ENCODE data around the gene SLC17A1.

SLC17A1 gene

GRCh38 chr6:25832670-25833069 is 818 bp upstream of the SLC17A1 start:
- H3K4me1 ChIP-seq (ENCODE audit: control insufficient read depth, insufficient read depth, low read length, unreplicated experiment) = no peaks in the 10 kb centered on the region
- no peak overlapping the region for H2AFZ ChIP-seq (ENCODE audit: low read length, unreplicated experiment)
- no peaks in the 10 kb centered on the region for H3K36me3 ChIP-seq (ENCODE audit: insufficient read depth, low read length)
- H3K27me3 ChIP-seq (ENCODE audit: insufficient read depth, low read length) = peaks cover 76% of the 10 kb centered on the region
- no peaks in the 10 kb centered on the region for H3K79me2 ChIP-seq (ENCODE audit: control insufficient read depth, insufficient read depth, low read length, unreplicated experiment)
- no peak overlapping the region for H3K4me3 ChIP-seq (ENCODE audit: low read depth, low read length)
- H3K27ac ChIP-seq (ENCODE audit: low read depth, low read length) = no peak overlapping the region

GRCh38 chr6:25832307-25832662 is 433 bp upstream of the SLC17A1 start:
- no peak overlapping the region for H3K27ac ChIP-seq (ENCODE audit: low read depth, low read length)
- H3K27me3 ChIP-seq (ENCODE audit: insufficient read depth, low read length) = peaks cover 76% of the 10 kb centered on the region
- no peaks in the 10 kb centered on the region for H3K4me1 ChIP-seq (ENCODE audit: control insufficient read depth, insufficient read depth, low read length, unreplicated experiment)
- H2AFZ ChIP-seq (ENCODE audit: low read length, unreplicated experiment) = no peak overlapping the region
- H3K36me3 ChIP-seq (ENCODE audit: insufficient read depth, low read length) = no peaks in the 10 kb centered on the region
- H3K4me3 ChIP-seq (ENCODE audit: low read depth, low read length) = no peak overlapping the region
- H3K79me2 ChIP-seq (ENCODE audit: control insufficient read depth, insufficient read depth, low read length, unreplicated experiment) = no peaks in the 10 kb centered on the region

GRCh38 chr6:25830458-25830857 is 1.4 kb downstream of the SLC17A1 start:
- H3K36me3 ChIP-seq (ENCODE audit: insufficient read depth, low read length) = no peaks in the 10 kb centered on the region
- H3K79me2 ChIP-seq (ENCODE audit: control insufficient read depth, insufficient read depth, low read length, unreplicated experiment) = no peaks in the 10 kb centered on the region
- no peak overlapping the region for H3K4me3 ChIP-seq (ENCODE audit: low read depth, low read length)
- no peak overlapping the region for H2AFZ ChIP-seq (ENCODE audit: low read length, unreplicated experiment)
- no peak overlapping the region for H3K27ac ChIP-seq (ENCODE audit: low read depth, low read length)
- H3K27me3 ChIP-seq (ENCODE audit: insufficient read depth, low read length) = peaks cover 77% of the 10 kb centered on the region
- H3K4me1 ChIP-seq (ENCODE audit: control insufficient read depth, insufficient read depth, low read length, unreplicated experiment) = no peaks in the 10 kb centered on the region

GRCh38 chr6:25829375-25829774 is 2.5 kb downstream of the SLC17A1 start:
- no peaks in the 10 kb centered on the region for H3K36me3 ChIP-seq (ENCODE audit: insufficient read depth, low read length)
- H3K4me1 ChIP-seq (ENCODE audit: control insufficient read depth, insufficient read depth, low read length, unreplicated experiment) = no peaks in the 10 kb centered on the region
- H3K27ac ChIP-seq (ENCODE audit: low read depth, low read length) = no peak overlapping the region
- H2AFZ ChIP-seq (ENCODE audit: low read length, unreplicated experiment) = no peak overlapping the region
- H3K27me3 ChIP-seq (ENCODE audit: insufficient read depth, low read length) = peaks cover 88% of the 10 kb centered on the region
- H3K79me2 ChIP-seq (ENCODE audit: control insufficient read depth, insufficient read depth, low read length, unreplicated experiment) = no peaks in the 10 kb centered on the region
- H3K4me3 ChIP-seq (ENCODE audit: low read depth, low read length) = no peak overlapping the region

GRCh38 chr6:25821341-25821740 is 10.5 kb downstream of the SLC17A1 start:
- H3K36me3 ChIP-seq (ENCODE audit: insufficient read depth, low read length) = no peaks in the 10 kb centered on the region
- no peak overlapping the region for H2AFZ ChIP-seq (ENCODE audit: low read length, unreplicated experiment)
- no peak overlapping the region for H3K27ac ChIP-seq (ENCODE audit: low read depth, low read length)
- H3K4me3 ChIP-seq (ENCODE audit: low read depth, low read length) = no peak overlapping the region
- H3K27me3 ChIP-seq (ENCODE audit: insufficient read depth, low read length) = peaks cover 74% of the 10 kb centered on the region
- no peaks in the 10 kb centered on the region for H3K79me2 ChIP-seq (ENCODE audit: control insufficient read depth, insufficient read depth, low read length, unreplicated experiment)
- H3K4me1 ChIP-seq (ENCODE audit: control insufficient read depth, insufficient read depth, low read length, unreplicated experiment) = no peaks in the 10 kb centered on the region

- H3K27me3 ChIP-seq (ENCODE audit: insufficient read depth, low read length) = peaks cover 61% of the 10 kb centered on the region
- H3K4me1 ChIP-seq (ENCODE audit: control insufficient read depth, insufficient read depth, low read length, unreplicated experiment) = no peaks in the 10 kb centered on the region
- H2AFZ ChIP-seq (ENCODE audit: low read length, unreplicated experiment) = no peak overlapping the region
- H3K79me2 ChIP-seq (ENCODE audit: control insufficient read depth, insufficient read depth, low read length, unreplicated experiment) = no peaks in the 10 kb centered on the region
- H3K36me3 ChIP-seq (ENCODE audit: insufficient read depth, low read length) = no peaks in the 10 kb centered on the region
- no peak overlapping the region for H3K4me3 ChIP-seq (ENCODE audit: low read depth, low read length)
- no peak overlapping the region for H3K27ac ChIP-seq (ENCODE audit: low read depth, low read length)
Measured at GRCh38 chr6:25816252-25816651, 15.6 kb downstream of the SLC17A1 start.

- Histone ChIP-seq H3K4me1 (ENCODE audit: control insufficient read depth, insufficient read depth, low read length, unreplicated experiment) (no peaks in the 10 kb centered on the region), H3K79me2 (ENCODE audit: control insufficient read depth, insufficient read depth, low read length, unreplicated experiment) (no peaks in the 10 kb centered on the region), H3K27me3 (ENCODE audit: insufficient read depth, low read length) (peaks cover 69% of the 10 kb centered on the region), H2AFZ (ENCODE audit: low read length, unreplicated experiment) (no peak overlapping the region), H3K27ac (ENCODE audit: low read depth, low read length) (no peak overlapping the region), H3K4me3 (ENCODE audit: low read depth, low read length) (no peak overlapping the region), H3K36me3 (ENCODE audit: insufficient read depth, low read length) (no peaks in the 10 kb centered on the region)
Measured at GRCh38 chr6:25815194-25815593, 16.7 kb downstream of the SLC17A1 start.

- Histone ChIP-seq H3K4me1 (ENCODE audit: control insufficient read depth, insufficient read depth, low read length, unreplicated experiment) (no peaks in the 10 kb centered on the region), H3K27ac (ENCODE audit: low read depth, low read length) (no peak overlapping the region), H3K36me3 (ENCODE audit: insufficient read depth, low read length) (no peaks in the 10 kb centered on the region), H3K79me2 (ENCODE audit: control insufficient read depth, insufficient read depth, low read length, unreplicated experiment) (no peaks in the 10 kb centered on the region), H3K4me3 (ENCODE audit: low read depth, low read length) (no peak overlapping the region), H2AFZ (ENCODE audit: low read length, unreplicated experiment) (no peak overlapping the region), H3K27me3 (ENCODE audit: insufficient read depth, low read length) (peaks cover 85% of the 10 kb centered on the region)
Measured at GRCh38 chr6:25804804-25805203, 27.0 kb downstream of the SLC17A1 start.

- no peaks in the 10 kb centered on the region for H3K4me1 ChIP-seq (ENCODE audit: control insufficient read depth, insufficient read depth, low read length, unreplicated experiment)
- H3K27ac ChIP-seq (ENCODE audit: low read depth, low read length) = no peak overlapping the region
- H3K36me3 ChIP-seq (ENCODE audit: insufficient read depth, low read length) = no peaks in the 10 kb centered on the region
- H2AFZ ChIP-seq (ENCODE audit: low read length, unreplicated experiment) = no peak overlapping the region
- no peaks in the 10 kb centered on the region for H3K79me2 ChIP-seq (ENCODE audit: control insufficient read depth, insufficient read depth, low read length, unreplicated experiment)
- no peak overlapping the region for H3K4me3 ChIP-seq (ENCODE audit: low read depth, low read length)
- peaks cover 77% of the 10 kb centered on the region for H3K27me3 ChIP-seq (ENCODE audit: insufficient read depth, low read length)
Measured at GRCh38 chr6:25801436-25801835, 30.4 kb downstream of the SLC17A1 start.

- Histone ChIP-seq H3K27ac (ENCODE audit: low read depth, low read length) (no peak overlapping the region), H3K4me3 (ENCODE audit: low read depth, low read length) (no peak overlapping the region), H3K4me1 (ENCODE audit: control insufficient read depth, insufficient read depth, low read length, unreplicated experiment) (no peaks in the 10 kb centered on the region), H3K36me3 (ENCODE audit: insufficient read depth, low read length) (no peaks in the 10 kb centered on the region), H2AFZ (ENCODE audit: low read length, unreplicated experiment) (no peak overlapping the region), H3K27me3 (ENCODE audit: insufficient read depth, low read length) (peaks cover 34% of the 10 kb centered on the region), H3K79me2 (ENCODE audit: control insufficient read depth, insufficient read depth, low read length, unreplicated experiment) (no peaks in the 10 kb centered on the region)
Measured at GRCh38 chr6:25794784-25795183, 37.1 kb downstream of the SLC17A1 start.

- H2AFZ ChIP-seq (ENCODE audit: low read length, unreplicated experiment) = no peak overlapping the region
- no peaks in the 10 kb centered on the region for H3K36me3 ChIP-seq (ENCODE audit: insufficient read depth, low read length)
- no peaks in the 10 kb centered on the region for H3K4me1 ChIP-seq (ENCODE audit: control insufficient read depth, insufficient read depth, low read length, unreplicated experiment)
- peaks cover 30% of the 10 kb centered on the region for H3K27me3 ChIP-seq (ENCODE audit: insufficient read depth, low read length)
- no peaks in the 10 kb centered on the region for H3K79me2 ChIP-seq (ENCODE audit: control insufficient read depth, insufficient read depth, low read length, unreplicated experiment)
- no peak overlapping the region for H3K27ac ChIP-seq (ENCODE audit: low read depth, low read length)
- H3K4me3 ChIP-seq (ENCODE audit: low read depth, low read length) = no peak overlapping the region
Measured at GRCh38 chr6:25793970-25794369, 37.9 kb downstream of the SLC17A1 start.

Measured in ACC112 (cell line).